HepG2 (cell line): ENCODE data around the gene TUBA3C. TPM values are rescaled to one million over a fixed set of nuclear protein-coding genes. Genes with fewer than 3 reads are reported as not detected.

Experiments
- ATAC-seq: fragments of 200-7000 bp; cut with Tn5 transposase; 3 replicates; pipeline ENCODE4 v1.9.1; 2020; ENCODE audit warnings: mild to moderate bottlenecking, moderate library complexity
- BruUV-seq: library from RNA; stranded (reverse); fragments of 400-500 nt; replicated peaks from 2 replicates; lab custom pipeline; 2021; lab: Mats Ljungman, UMichigan
- CTCF ChIA-PET: fragments of 300-600 bp; formaldehyde crosslinking; extraction: SDS; loops from one replicate; lab custom pipeline; 2021; ENCODE audit warnings: low total read pairs, inconsistent platforms, low intra/inter-chr PET ratio; lab: Yijun Ruan, JAX
- POLR2A ChIA-PET: fragments of 350-600 bp; sonication (Branson Sonifier 250); formaldehyde crosslinking; loops from one replicate; lab custom pipeline; 2020; ENCODE audit warnings: antibody characterized with exemption, inconsistent platforms; lab: Yijun Ruan, JAX
- DNase-seq: peaks from one replicate; pipeline ENCODE4 v3.0.0-alpha.2; 2015; ENCODE audit warnings: low spot score
- FAIRE-seq: peaks from 3 replicates; lab custom pipeline; 2011; peaks lifted over from hg19 to GRCh38; lab: Jason Lieb, UNC
- H2AFZ ChIP-seq: one replicate; pipeline ENCODE4 v1.6.1; 2011; ENCODE audit warnings: low read length, inconsistent platforms
- H3K27ac ChIP-seq: fragments of 300-600 bp; 3 replicates; pipeline ENCODE4 v1.8.0; 2011; ENCODE audit warnings: mixed run types, mild to moderate bottlenecking, mixed read lengths, low read length, inconsistent platforms; ENCODE audit not compliant: insufficient read depth; ENCODE audit errors: extremely low read length
- H3K27me3 ChIP-seq, 2 experiments: fragments of 200-600 bp in 1 of 2; 2 replicates in 1 of 2; 3 replicates in 1 of 2; pipeline versions ENCODE4 v1.6.0 to v1.8.0; 2011; ENCODE audit warnings: low read length in 2 of 2, mild to moderate bottlenecking in 2 of 2, moderate library complexity in 2 of 2, inconsistent platforms in 1 of 2; ENCODE audit not compliant: insufficient read depth in 2 of 2, control insufficient read depth in 1 of 2
- H3K36me3 ChIP-seq, 2 experiments: fragments of 200-600 bp in 1 of 2; replicated peaks in 1 of 2; 2 replicates in 1 of 2; 3 replicates in 1 of 2; pipeline versions ENCODE4 v1.5.1 to v1.8.0; 2011; ENCODE audit warnings: low read length in 2 of 2, inconsistent platforms in 1 of 2; ENCODE audit not compliant: insufficient read depth in 2 of 2, control insufficient read depth in 1 of 2
- H3K4me1 ChIP-seq: 2 replicates; pipeline ENCODE4 v1.5.1; 2012; ENCODE audit warnings: low read length, inconsistent platforms; ENCODE audit not compliant: insufficient read depth
- H3K4me2 ChIP-seq: 2 replicates; pipeline ENCODE4 v1.6.0; 2011; ENCODE audit warnings: low read depth, low read length, inconsistent platforms
- H3K4me3 ChIP-seq, 3 experiments: fragments of 200-600 bp in 1 of 3; sonication (generic), shearing (Covaris generic) in 1 of 3; replicated peaks in 1 of 3; 2 replicates each; pipeline ENCODE4 v1.5.1; 2011 to 2016; ENCODE audit warnings: low read length in 3 of 3, inconsistent platforms in 2 of 3, low read depth in 2 of 3, mild to moderate bottlenecking in 2 of 3, control low read depth in 1 of 3, mixed read lengths in 1 of 3; ENCODE audit not compliant: insufficient read depth in 1 of 3
- H3K79me2 ChIP-seq: one replicate; pipeline ENCODE4 v1.6.1; 2011; ENCODE audit warnings: low read length, inconsistent platforms; ENCODE audit not compliant: insufficient read depth
- H3K9ac ChIP-seq: 2 replicates; pipeline ENCODE4 v1.6.0; 2011; ENCODE audit warnings: mild to moderate bottlenecking, low read depth, low read length, inconsistent platforms; ENCODE audit not compliant: insufficient read depth
- H3K9me3 ChIP-seq: 2 replicates; pipeline ENCODE4 v1.5.1; 2012; ENCODE audit warnings: mild to moderate bottlenecking, low read length
- H4K20me1 ChIP-seq: 2 replicates; pipeline ENCODE4 v1.6.0; 2011; ENCODE audit warnings: inconsistent platforms, mild to moderate bottlenecking, low read length, moderate library complexity; ENCODE audit not compliant: insufficient read depth
- MAX ChIP-seq: IDR thresholded peaks from 2 replicates; pipeline ENCODE4 v1.6.1; 2012; ENCODE audit warnings: inconsistent platforms
- REST ChIP-seq, 2 experiments: IDR thresholded peaks; 2 replicates each; pipeline ENCODE4 v1.6.1; 2011 to 2012; ENCODE audit warnings: low read length in 2 of 2, borderline replicate concordance in 1 of 2, low read depth in 1 of 2, mild to moderate bottlenecking in 1 of 2, moderate library complexity in 1 of 2
- WGBS: methylation state at CpG from one replicate; pipeline ENCODE4 v1.1.6; 2017; ENCODE audit warnings: low lambda C conversion rate; 5-methylcytosine and 5-hydroxymethylcytosine counted together
- in situ Hi-C: cut with HindIII; loops from 2 replicates; pipeline ENCODE4 v1.10.0; 2017; ENCODE audit warnings: low pct_unique_long_range_greater_than_20kb; ENCODE audit not compliant: extremely low pct_ligation_motif_present
- intact Hi-C: fragments of 100-400 bp; cut with micrococcal nuclease; formaldehyde crosslinking; loops from one replicate; pipeline ENCODE4 v1.10.0; 2022; ENCODE audit not compliant: unreplicated experiment
- polyA plus RNA-seq, 8 experiments: library from polyadenylated mRNA; depleted of rRNA in 3 of 8; stranded (reverse) in 7 of 8; unstranded in 1 of 8; fragments of >200 nt; fragmentation: Illumina TruSeq in 4 of 8; extraction: Trizol in 4 of 8; gene quantifications; 2 replicates each; pipeline versions ENCODE4 v1.2.1 to v1.2.3, GENCODE V29; 2011 to 2016; ENCODE audit warnings: low read depth in 4 of 8, missing spikeins in 1 of 8, mixed read lengths in 1 of 8; ENCODE audit not compliant: insufficient read depth in 1 of 8
- total RNA-seq, 5 experiments: library from RNA; depleted of rRNA; stranded (reverse); fragments of >200 nt; fragmentation: Illumina TruSeq; extraction: Trizol; gene quantifications; 2 replicates each; pipeline ENCODE4 v1.2.3, GENCODE V29; 2016; ENCODE audit warnings: low read depth in 1 of 5
- TF ChIP-seq, protein P1 (sequence below): sonication (generic); formaldehyde crosslinking; IDR thresholded peaks from 2 replicates; pipeline ENCODE4 v1.4.0; 2020; ENCODE audit warnings: missing genetic modification reagents, mild to moderate bottlenecking, borderline replicate concordance
- TF ChIP-seq, protein P2 (sequence below): sonication (generic); formaldehyde crosslinking; IDR thresholded peaks from 2 replicates; pipeline ENCODE4 v1.4.0; 2020; ENCODE audit warnings: mild to moderate bottlenecking, missing genetic modification reagents
- TF ChIP-seq, protein P3 (sequence below): sonication (generic); formaldehyde crosslinking; IDR thresholded peaks from 2 replicates; pipeline ENCODE4 v1.5.0; 2020; ENCODE audit warnings: mild to moderate bottlenecking, missing genetic modification reagents
- TF ChIP-seq, protein P4 (sequence below): sonication (generic); formaldehyde crosslinking; IDR thresholded peaks from 2 replicates; pipeline ENCODE4 v1.9.0; 2021; ENCODE audit warnings: missing genetic modification reagents, borderline replicate concordance

The TUBA3C gene
- total and polyA plus RNA-seq, 2 of the 13 experiments (the other 11 are each of a cell fraction or from before 2014, with no cell fraction given), result not detected

GRCh38 chr13:19179916-19180315 lies 1.7 kb downstream of the TUBA3C start:
- in situ Hi-C loops, result no loop called here
- WGBS, result 29% methylated on average over 6 of the region's 7 CpGs
- Histone ChIP-seq H3K79me2 (no peaks in the 10 kb centered on the region), H4K20me1 (no peaks in the 10 kb centered on the region), H3K4me2 (no peak overlapping the region), H3K36me3 (no peaks in the 10 kb centered on the region), H3K9me3 (no peaks in the 10 kb centered on the region), H3K9ac (no peak overlapping the region), H3K4me1 (no peaks in the 10 kb centered on the region), H3K27me3 (no peaks in the 10 kb centered on the region), H3K4me3 (no peak overlapping the region), H3K27ac (no peak overlapping the region), H2AFZ (no peak overlapping the region)
- CTCF ChIA-PET, result no interaction called here
- no peak for FAIRE-seq
- no TSS peak for BruUV-seq
- DNase-seq, result no peak
- intact Hi-C loops, result no loop called here
- no peak for ATAC-seq
- POLR2A ChIA-PET, result no interaction called here
- TF ChIP-seq, protein P1, sequence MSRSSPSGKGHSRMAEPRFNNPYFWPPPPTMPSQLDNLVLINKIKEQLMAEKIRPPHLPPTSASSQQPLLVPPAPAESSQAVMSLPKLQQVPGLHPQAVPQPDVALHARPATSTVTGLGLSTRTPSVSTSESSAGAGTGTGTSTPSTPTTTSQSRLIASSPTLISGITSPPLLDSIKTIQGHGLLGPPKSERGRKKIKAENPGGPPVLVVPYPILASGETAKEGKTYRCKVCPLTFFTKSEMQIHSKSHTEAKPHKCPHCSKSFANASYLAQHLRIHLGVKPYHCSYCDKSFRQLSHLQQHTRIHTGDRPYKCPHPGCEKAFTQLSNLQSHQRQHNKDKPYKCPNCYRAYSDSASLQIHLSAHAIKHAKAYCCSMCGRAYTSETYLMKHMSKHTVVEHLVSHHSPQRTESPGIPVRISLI (CRISPR knock-in tag), result no peak
- TF ChIP-seq REST (IDR thresholded peaks at IDR 0.05; ENCODE audit: borderline replicate concordance in 1 of 2, low read depth in 1 of 2, low read length in 2 of 2) (no peak), MAX (no peak)
- TF ChIP-seq, protein P2, sequence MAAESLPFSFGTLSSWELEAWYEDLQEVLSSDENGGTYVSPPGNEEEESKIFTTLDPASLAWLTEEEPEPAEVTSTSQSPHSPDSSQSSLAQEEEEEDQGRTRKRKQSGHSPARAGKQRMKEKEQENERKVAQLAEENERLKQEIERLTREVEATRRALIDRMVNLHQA (CRISPR knock-in tag), result no peak
- TF ChIP-seq, protein P3, sequence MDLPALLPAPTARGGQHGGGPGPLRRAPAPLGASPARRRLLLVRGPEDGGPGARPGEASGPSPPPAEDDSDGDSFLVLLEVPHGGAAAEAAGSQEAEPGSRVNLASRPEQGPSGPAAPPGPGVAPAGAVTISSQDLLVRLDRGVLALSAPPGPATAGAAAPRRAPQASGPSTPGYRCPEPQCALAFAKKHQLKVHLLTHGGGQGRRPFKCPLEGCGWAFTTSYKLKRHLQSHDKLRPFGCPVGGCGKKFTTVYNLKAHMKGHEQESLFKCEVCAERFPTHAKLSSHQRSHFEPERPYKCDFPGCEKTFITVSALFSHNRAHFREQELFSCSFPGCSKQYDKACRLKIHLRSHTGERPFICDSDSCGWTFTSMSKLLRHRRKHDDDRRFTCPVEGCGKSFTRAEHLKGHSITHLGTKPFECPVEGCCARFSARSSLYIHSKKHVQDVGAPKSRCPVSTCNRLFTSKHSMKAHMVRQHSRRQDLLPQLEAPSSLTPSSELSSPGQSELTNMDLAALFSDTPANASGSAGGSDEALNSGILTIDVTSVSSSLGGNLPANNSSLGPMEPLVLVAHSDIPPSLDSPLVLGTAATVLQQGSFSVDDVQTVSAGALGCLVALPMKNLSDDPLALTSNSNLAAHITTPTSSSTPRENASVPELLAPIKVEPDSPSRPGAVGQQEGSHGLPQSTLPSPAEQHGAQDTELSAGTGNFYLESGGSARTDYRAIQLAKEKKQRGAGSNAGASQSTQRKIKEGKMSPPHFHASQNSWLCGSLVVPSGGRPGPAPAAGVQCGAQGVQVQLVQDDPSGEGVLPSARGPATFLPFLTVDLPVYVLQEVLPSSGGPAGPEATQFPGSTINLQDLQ, result no peak
- TF ChIP-seq, protein P4, sequence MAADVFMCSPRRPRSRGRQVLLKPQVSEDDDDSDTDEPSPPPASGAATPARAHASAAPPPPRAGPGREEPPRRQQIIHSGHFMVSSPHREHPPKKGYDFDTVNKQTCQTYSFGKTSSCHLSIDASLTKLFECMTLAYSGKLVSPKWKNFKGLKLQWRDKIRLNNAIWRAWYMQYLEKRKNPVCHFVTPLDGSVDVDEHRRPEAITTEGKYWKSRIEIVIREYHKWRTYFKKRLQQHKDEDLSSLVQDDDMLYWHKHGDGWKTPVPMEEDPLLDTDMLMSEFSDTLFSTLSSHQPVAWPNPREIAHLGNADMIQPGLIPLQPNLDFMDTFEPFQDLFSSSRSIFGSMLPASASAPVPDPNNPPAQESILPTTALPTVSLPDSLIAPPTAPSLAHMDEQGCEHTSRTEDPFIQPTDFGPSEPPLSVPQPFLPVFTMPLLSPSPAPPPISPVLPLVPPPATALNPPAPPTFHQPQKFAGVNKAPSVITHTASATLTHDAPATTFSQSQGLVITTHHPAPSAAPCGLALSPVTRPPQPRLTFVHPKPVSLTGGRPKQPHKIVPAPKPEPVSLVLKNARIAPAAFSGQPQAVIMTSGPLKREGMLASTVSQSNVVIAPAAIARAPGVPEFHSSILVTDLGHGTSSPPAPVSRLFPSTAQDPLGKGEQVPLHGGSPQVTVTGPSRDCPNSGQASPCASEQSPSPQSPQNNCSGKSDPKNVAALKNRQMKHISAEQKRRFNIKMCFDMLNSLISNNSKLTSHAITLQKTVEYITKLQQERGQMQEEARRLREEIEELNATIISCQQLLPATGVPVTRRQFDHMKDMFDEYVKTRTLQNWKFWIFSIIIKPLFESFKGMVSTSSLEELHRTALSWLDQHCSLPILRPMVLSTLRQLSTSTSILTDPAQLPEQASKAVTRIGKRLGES (CRISPR knock-in tag), result no peak
